Activated CD8-positive, alpha-beta T cell treated with anti-CD3 and anti-CD28 coated beads for 36 hours (primary cell): ENCODE data around the gene POLR2F. TPM values are rescaled to one million over a fixed set of nuclear protein-coding genes. Genes with fewer than 3 reads are reported as not detected.

Experiments used
- ATAC-seq: fragments of 200-7000 bp; cut with Tn5 transposase; one replicate; pipeline ENCODE4 v1.10.0; 2021; ENCODE audit warnings: mild to moderate bottlenecking, moderate library complexity
- CTCF ChIA-PET: fragments of 350-600 bp; sonication (Branson Sonifier 250); formaldehyde crosslinking; loops from one replicate; lab custom pipeline; 2021; ENCODE audit warnings: antibody characterized with exemption; lab: Charles Lee
- POLR2A ChIA-PET: fragments of 350-600 bp; sonication (Branson Sonifier 250); formaldehyde crosslinking; loops from one replicate; lab custom pipeline; 2021; ENCODE audit warnings: antibody characterized with exemption; lab: Charles Lee
- DNase-seq: peaks from one replicate; pipeline ENCODE4 v3.0.0-alpha.2; 2020
- H3K27ac Mint-ChIP-seq: one replicate; pipeline ENCODE4 v1.8.0; 2021; ENCODE audit warnings: mild to moderate bottlenecking, mixed read lengths
- H3K27me3 Mint-ChIP-seq: one replicate; pipeline ENCODE4 v1.8.0; 2021; ENCODE audit warnings: mixed read lengths
- H3K36me3 Mint-ChIP-seq: one replicate; pipeline ENCODE4 v1.8.0; 2021; ENCODE audit warnings: low read depth, mixed read lengths
- H3K4me1 Mint-ChIP-seq: one replicate; pipeline ENCODE4 v1.8.0; 2021; ENCODE audit warnings: low read depth, mixed read lengths
- H3K4me3 Mint-ChIP-seq: one replicate; pipeline ENCODE4 v1.8.0; 2021; ENCODE audit warnings: mild to moderate bottlenecking, moderate library complexity, mixed read lengths
- H3K9me3 Mint-ChIP-seq: one replicate; pipeline ENCODE4 v1.8.0; 2021; ENCODE audit warnings: mixed read lengths
- CTCF ChIP-seq: fragments of 200-600 bp; IDR thresholded peaks from one replicate; pipeline ENCODE4 v1.8.0; 2022; ENCODE audit warnings: antibody characterized with exemption, mild to moderate bottlenecking
- intact Hi-C: fragments of 100-400 bp; cut with micrococcal nuclease; formaldehyde crosslinking; loops from one replicate; pipeline ENCODE4 v1.10.0; 2022
- total RNA-seq, 2 experiments: library from RNA; stranded (reverse); gene quantifications; one replicate each; pipeline ENCODE4 v1.2.3, GENCODE V29; 2021

The POLR2F gene
- total RNA-seq, 2 experiments from 2014 or later, result 82.2 to 85.4 TPM

- Mint-ChIP-seq H3K27me3 (no peaks in the 10 kb centered on the region), H3K9me3 (no peaks in the 10 kb centered on the region), H3K4me3 (no peak overlapping the region), H3K4me1 (no peaks in the 10 kb centered on the region), H3K27ac (no peak overlapping the region), H3K36me3 (peaks cover 19% of the 10 kb centered on the region)
- intact Hi-C loops, result no loop called here
- DNase-seq (no peak), ATAC-seq (no peak)
- no peak for TF ChIP-seq CTCF
- CTCF ChIA-PET, result interaction anchor here (1.2 kb wide), 1 partner anchor 147 kb away, joined by 3 read pairs; the partner anchor contains the start of gene GALR3
- POLR2A ChIA-PET, result no interaction called here
Measured at GRCh38 chr22:37970864-37971263, 17.4 kb downstream of the POLR2F start.

- TF ChIP-seq CTCF, result no peak
- intact Hi-C loops, result no loop called here
- no peak overlapping the region for H3K27ac Mint-ChIP-seq
- no peaks in the 10 kb centered on the region for H3K27me3 Mint-ChIP-seq
- DNase-seq (no peak), ATAC-seq (no peak)
- peaks cover 16% of the 10 kb centered on the region for H3K36me3 Mint-ChIP-seq
- ChIA-PET CTCF (no interaction called here), POLR2A (interaction anchor here (0.6 kb wide), 1 partner anchor 11 kb away, joined by 3 read pairs; no protein-coding TSS in a partner anchor)
- H3K4me1 Mint-ChIP-seq, result no peaks in the 10 kb centered on the region
- H3K9me3 Mint-ChIP-seq, result no peaks in the 10 kb centered on the region
- H3K4me3 Mint-ChIP-seq, result no peak overlapping the region
Measured at GRCh38 chr22:37971475-37972434, 18.3 kb downstream of the POLR2F start.

GRCh38 chr22:37972527-37972926, 19.0 kb downstream of the POLR2F start:
- no peak for TF ChIP-seq CTCF
- no peak overlapping the region for H3K4me3 Mint-ChIP-seq
- H3K36me3 Mint-ChIP-seq, result peaks cover 14% of the 10 kb centered on the region
- ATAC-seq, result no peak
- no peak overlapping the region for H3K27ac Mint-ChIP-seq
- H3K9me3 Mint-ChIP-seq, result no peaks in the 10 kb centered on the region
- intact Hi-C loops, result no loop called here
- no peaks in the 10 kb centered on the region for H3K4me1 Mint-ChIP-seq
- DNase-seq, result no peak
- ChIA-PET CTCF (no interaction called here), POLR2A (no interaction called here)
- H3K27me3 Mint-ChIP-seq, result no peaks in the 10 kb centered on the region

- ChIA-PET CTCF (no interaction called here), POLR2A (no interaction called here)
- TF ChIP-seq CTCF, result no peak
- H3K4me1 Mint-ChIP-seq, result no peaks in the 10 kb centered on the region
- intact Hi-C loops, result no loop called here
- H3K4me3 Mint-ChIP-seq, result no peak overlapping the region
- H3K27ac Mint-ChIP-seq, result no peak overlapping the region
- DNase-seq (no peak), ATAC-seq (no peak)
- H3K27me3 Mint-ChIP-seq, result no peaks in the 10 kb centered on the region
- H3K9me3 Mint-ChIP-seq, result no peaks in the 10 kb centered on the region
- peaks cover 5% of the 10 kb centered on the region for H3K36me3 Mint-ChIP-seq
Measured at GRCh38 chr22:37973271-37974170, 20.0 kb downstream of the POLR2F start.
